CD4-positive, alpha-beta T cell (primary cell): ENCODE measurements around the gene COA7. TPM values are rescaled to one million over a fixed set of nuclear protein-coding genes. Genes with fewer than 3 reads are reported as not detected.
A peak's percentile ranks its signal among the peaks of the same experiment; 100 is the strongest.

Source experiments
- ATAC-seq: fragments of 200-7000 bp; cut with Tn5 transposase; one replicate; pipeline ENCODE4 v1.10.0; 2022; ENCODE audit warnings: mild to moderate bottlenecking; ENCODE audit not compliant: poor library complexity
- CTCF ChIA-PET: fragments of 350-600 bp; sonication (Branson Sonifier 250); formaldehyde crosslinking; loops from one replicate; lab custom pipeline; 2021; ENCODE audit warnings: antibody characterized with exemption, inconsistent platforms; lab: Charles Lee
- POLR2A ChIA-PET: fragments of 350-600 bp; sonication (Branson Sonifier 250); formaldehyde crosslinking; loops from one replicate; lab custom pipeline; 2021; ENCODE audit warnings: antibody characterized with exemption, inconsistent platforms; lab: Charles Lee
- DNase-seq, 14 experiments: peaks; one replicate each; pipeline ENCODE4 v3.0.0-alpha.2; 2013 to 2020; ENCODE audit warnings: mixed read lengths in 2 of 14
- H3K27ac ChIP-seq, 2 donors: one replicate each; pipeline versions ENCODE4 v1.5.1 to v1.7.0; 2013; ENCODE audit warnings: low read length in 2 of 2, low read depth in 1 of 2, mild to moderate bottlenecking in 1 of 2
- H3K27me3 ChIP-seq, 2 experiments: 1 replicate in 1 of 2; 2 replicates in 1 of 2; pipeline versions ENCODE4 v1.6.1 to v1.7.0; 2013; ENCODE audit warnings: low read length in 2 of 2, control low read depth in 1 of 2, mild to moderate bottlenecking in 1 of 2, moderate library complexity in 1 of 2; ENCODE audit not compliant: insufficient read depth in 2 of 2, control insufficient read depth in 1 of 2
- H3K36me3 ChIP-seq: one replicate; pipeline ENCODE4 v1.6.1; 2013; ENCODE audit warnings: low read length, control low read depth; ENCODE audit not compliant: insufficient read depth
- H3K4me1 ChIP-seq: one replicate; pipeline ENCODE4 v1.6.1; 2013; ENCODE audit warnings: low read length, control low read depth; ENCODE audit not compliant: insufficient read depth
- H3K4me3 ChIP-seq: one replicate; pipeline ENCODE4 v1.5.1; 2013; ENCODE audit warnings: mild to moderate bottlenecking, low read length, moderate library complexity
- H3K9me3 ChIP-seq, 2 experiments: 1 replicate in 1 of 2; 2 replicates in 1 of 2; pipeline versions ENCODE4 v1.6.1 to v1.7.0; 2013; ENCODE audit warnings: low read length in 2 of 2, mild to moderate bottlenecking in 2 of 2, control low read depth in 1 of 2, moderate library complexity in 1 of 2; ENCODE audit not compliant: control insufficient read depth in 1 of 2, insufficient read depth in 1 of 2
- H3K27ac Mint-ChIP-seq: one replicate; pipeline ENCODE4 v1.8.0; 2020; ENCODE audit warnings: mixed read lengths
- H3K27me3 Mint-ChIP-seq: one replicate; pipeline ENCODE4 v1.8.0; 2021; ENCODE audit warnings: mixed read lengths
- H3K36me3 Mint-ChIP-seq: one replicate; pipeline ENCODE4 v1.8.0; 2021; ENCODE audit warnings: low read depth, mixed read lengths
- H3K4me1 Mint-ChIP-seq: one replicate; pipeline ENCODE4 v1.8.0; 2021; ENCODE audit warnings: low read depth, mixed read lengths
- H3K4me3 Mint-ChIP-seq: one replicate; pipeline ENCODE4 v1.8.0; 2020; ENCODE audit warnings: mild to moderate bottlenecking, mixed read lengths
- H3K9me3 Mint-ChIP-seq: one replicate; pipeline ENCODE4 v1.8.0; 2020; ENCODE audit warnings: mixed read lengths
- CTCF ChIP-seq: fragments of 200-600 bp; IDR thresholded peaks from one replicate; pipeline ENCODE4 v1.8.0; 2022; ENCODE audit warnings: antibody characterized with exemption, mild to moderate bottlenecking
- intact Hi-C, 2 experiments: fragments of 100-400 bp; cut with DNase I in 1 of 2; cut with micrococcal nuclease in 1 of 2; formaldehyde crosslinking; loops; one replicate each; pipeline versions ENCODE4 v1.15.1 to v1.9.0; 2023 to 2025; cut with DNase I, micrococcal nuclease
- total RNA-seq, 174 experiments: library from RNA in 2 of 174; stranded (reverse) in 2 of 174; gene quantifications; one replicate each; pipeline ENCODE4 v1.2.3 and lab custom pipeline; 2021 to 2026

COA7 gene
- total RNA-seq, 2 experiments from 2014 or later: 0.99 to 1.1 TPM

GRCh38 chr1:52727956-52728656 is 30.0 kb upstream of the COA7 start:
- no peaks in the 10 kb centered on the region for H3K9me3 Mint-ChIP-seq
- no peaks in the 10 kb centered on the region for H3K27me3 Mint-ChIP-seq
- H3K27ac Mint-ChIP-seq: peak overlapping the region; percentile 1
- ChIA-PET POLR2A (interaction anchor here (2.1 to 4.4 kb wide), 2 partner anchors 25 kb away, joined by 8 to 36 read pairs; no protein-coding TSS in a partner anchor), CTCF (interaction anchor here (0.7 to 1.9 kb wide), 3 partner anchors 12 to 42 kb away, joined by 3 to 6 read pairs (median 3); no protein-coding TSS in a partner anchor)
- no peak for DNase-seq
- TF ChIP-seq CTCF: no peak
- H3K4me3 Mint-ChIP-seq: peak overlapping the region; percentile 94
- no peaks in the 10 kb centered on the region for H3K9me3 ChIP-seq
- H3K27me3 ChIP-seq: no peaks in the 10 kb centered on the region
- peaks cover 3% of the 10 kb centered on the region for H3K36me3 ChIP-seq
- no peak overlapping the region for H3K4me3 ChIP-seq
- intact Hi-C loops: loop anchor here in 1 of 2 experiments (2.0 to 10.0 kb wide), 4 partner anchors 287 to 851 kb away; partner anchors contain the start of genes BTF3L4, NRDC and TXNDC12
- peaks cover 53% of the 10 kb centered on the region for H3K4me1 Mint-ChIP-seq
- H3K36me3 Mint-ChIP-seq: peaks cover 16% of the 10 kb centered on the region
- peaks cover 36% of the 10 kb centered on the region for H3K4me1 ChIP-seq
- no peak for ATAC-seq
- H3K27ac ChIP-seq: no peak overlapping the region

- Histone ChIP-seq H3K27me3 (no peaks in the 10 kb centered on the region), H3K4me3 (peak overlapping the region; percentile 79), H3K9me3 (no peaks in the 10 kb centered on the region), H3K27ac (no peak overlapping the region), H3K4me1 (peaks cover 36% of the 10 kb centered on the region), H3K36me3 (peaks cover 3% of the 10 kb centered on the region)
- no peaks in the 10 kb centered on the region for H3K9me3 Mint-ChIP-seq
- ChIA-PET POLR2A (interaction anchor here (0.8 to 4.4 kb wide), 9 partner anchors 12 to 694 kb away, joined by 3 to 36 read pairs (median 6); partner anchors contain the start of genes KTI12, ORC1, PRPF38A and TUT4), CTCF (interaction anchor here (1.6 to 1.9 kb wide), 2 partner anchors 24 to 41 kb away, joined by 3 to 6 read pairs; no protein-coding TSS in a partner anchor)
- no peaks in the 10 kb centered on the region for H3K27me3 Mint-ChIP-seq
- DNase-seq (peak in 2 of 14 experiments; percentile 28 to 34), ATAC-seq (no peak)
- intact Hi-C loops: loop anchor here in 1 of 2 experiments (5.0 to 10.0 kb wide), 3 partner anchors 288 to 850 kb away; partner anchors contain the start of genes BTF3L4, NRDC and TXNDC12
- peak overlapping the region; percentile 77 for H3K27ac Mint-ChIP-seq
- TF ChIP-seq CTCF: no peak
- H3K36me3 Mint-ChIP-seq: peaks cover 16% of the 10 kb centered on the region
- H3K4me1 Mint-ChIP-seq: peaks cover 54% of the 10 kb centered on the region
- peak overlapping the region; percentile 94 for H3K4me3 Mint-ChIP-seq
Measured at GRCh38 chr1:52727114-52727586, 29.0 kb upstream of the COA7 start.

- intact Hi-C loops: loop anchor here (1.0 to 10.0 kb wide), 4 partner anchors 23 to 849 kb away; partner anchors contain the start of genes BTF3L4 (in 1 of the 2), NRDC (in 1 of the 2) and TXNDC12 (in 1 of the 2)
- no peaks in the 10 kb centered on the region for H3K27me3 Mint-ChIP-seq
- peaks cover 54% of the 10 kb centered on the region for H3K4me1 Mint-ChIP-seq
- peak within 1 kb of the TSS in 1 of 2 donors; percentile 45 for H3K27ac ChIP-seq
- peak within 1 kb of the TSS; percentile 79 for H3K4me3 ChIP-seq
- H3K36me3 ChIP-seq: no peaks in the 10 kb centered on the region
- TF ChIP-seq CTCF: no peak
- peak within 1 kb of the TSS; percentile 95 for H3K4me3 Mint-ChIP-seq
- H3K4me1 ChIP-seq: peaks cover 36% of the 10 kb centered on the region
- no peaks in the 10 kb centered on the region for H3K9me3 ChIP-seq
- H3K27me3 ChIP-seq: no peaks in the 10 kb centered on the region
- H3K36me3 Mint-ChIP-seq: peaks cover 10% of the 10 kb centered on the region
- H3K27ac Mint-ChIP-seq: peak within 1 kb of the TSS; percentile 77
- ATAC-seq: peak; percentile 91
- CTCF ChIA-PET: interaction anchor here (1.0 to 1.9 kb wide), 3 partner anchors 23 to 40 kb away, joined by 3 to 6 read pairs (median 4); no protein-coding TSS in a partner anchor
- no peaks in the 10 kb centered on the region for H3K9me3 Mint-ChIP-seq
- peak; percentile 85 to 96 (median 92) for DNase-seq
- POLR2A ChIA-PET: interaction anchor here (0.6 to 4.4 kb wide), 17 partner anchors 10 to 693 kb away, joined by 3 to 36 read pairs (median 4); partner anchors contain the start of genes ECHDC2, KTI12, ORC1 and PRPF38A
Measured at GRCh38 chr1:52726265-52727113, 28.3 kb upstream of the COA7 start, which contains the start of gene ZYG11B. Gene ZYG11B, plus strand, starts transcription at chr1:52726453. Its CDS starts 201 bp downstream, at chr1:52726654.
